GM12878 (cell line): ENCODE data around the gene C1orf210. TPM values are rescaled to one million over a fixed set of nuclear protein-coding genes. Genes with fewer than 3 reads are reported as not detected.

Experiments
- ATAC-seq: fragments of 200-7000 bp; cut with Tn5 transposase; 3 replicates; pipeline ENCODE4 v1.9.1; 2020; ENCODE audit warnings: mild to moderate bottlenecking, moderate library complexity
- BruUV-seq: library from RNA; stranded (reverse); fragments of 400-500 nt; replicated peaks from 2 replicates; lab custom pipeline; 2021; lab: Mats Ljungman, UMichigan
- CTCF ChIA-PET: fragments of 300-600 bp; sonication (Branson Sonifier 250); formaldehyde crosslinking; extraction: SDS; loops from one replicate; lab custom pipeline; 2021; ENCODE audit warnings: inconsistent platforms; lab: Yijun Ruan, JAX
- POLR2A ChIA-PET: fragments of 350-600 bp; formaldehyde crosslinking; extraction: SDS; loops from one replicate; lab custom pipeline; 2021; ENCODE audit warnings: inconsistent platforms; lab: Charles Lee
- RAD21 ChIA-PET: fragments of 300-600 bp; sonication (Branson Sonifier 250); formaldehyde crosslinking; loops from one replicate; lab custom pipeline; 2023; ENCODE audit warnings: antibody characterized with exemption; ENCODE audit not compliant: unreplicated experiment; lab: Charles Lee
- SMC1A ChIA-PET: fragments of 300-600 bp; sonication (Branson Sonifier 250); formaldehyde crosslinking; loops from one replicate; lab custom pipeline; 2023; ENCODE audit not compliant: unreplicated experiment, uncharacterized antibody; lab: Charles Lee
- DNase-seq: peaks from one replicate; pipeline ENCODE4 v3.0.0-alpha.2; 2011; ENCODE audit warnings: low read depth, low spot score
- FAIRE-seq: peaks from 3 replicates; lab custom pipeline; 2011; peaks lifted over from hg19 to GRCh38; lab: Jason Lieb, UNC
- H2AFZ ChIP-seq: 2 replicates; pipeline ENCODE4 v1.6.0; 2011; ENCODE audit warnings: low read depth, low read length, control low read depth; ENCODE audit not compliant: control insufficient read depth
- H3K27ac ChIP-seq: 2 replicates; pipeline ENCODE4 v1.5.1; 2011; ENCODE audit warnings: control low read depth; ENCODE audit not compliant: control insufficient read depth, insufficient read depth
- H3K27me3 ChIP-seq, 2 experiments: replicated peaks in 1 of 2; 2 replicates each; pipeline versions ENCODE4 v1.6.0 to v1.6.1; 2011; ENCODE audit warnings: low read length in 1 of 2; ENCODE audit not compliant: control insufficient read depth in 2 of 2, insufficient read depth in 2 of 2
- H3K36me3 ChIP-seq, 2 experiments: 2 replicates each; pipeline ENCODE4 v1.5.1; 2011; ENCODE audit warnings: low read length in 1 of 2; ENCODE audit not compliant: control insufficient read depth in 2 of 2, insufficient read depth in 2 of 2
- H3K4me1 ChIP-seq: 2 replicates; pipeline ENCODE4 v1.6.1; 2011; ENCODE audit warnings: mild to moderate bottlenecking, low read length, moderate library complexity, mixed read lengths; ENCODE audit not compliant: control insufficient read depth, insufficient read depth
- H3K4me2 ChIP-seq: 2 replicates; pipeline ENCODE4 v1.6.0; 2011; ENCODE audit warnings: control low read depth; ENCODE audit not compliant: control insufficient read depth, insufficient read depth
- H3K4me3 ChIP-seq: fragments of 200-600 bp; sonication (generic); 2 replicates; pipeline ENCODE4 v1.5.1; 2016
- H3K79me2 ChIP-seq: 2 replicates; pipeline ENCODE4 v1.6.0; 2011; ENCODE audit warnings: low read length; ENCODE audit not compliant: control insufficient read depth, insufficient read depth
- H3K9ac ChIP-seq: 2 replicates; pipeline ENCODE4 v1.8.0; 2011; ENCODE audit warnings: low read length, control low read depth, mixed read lengths; ENCODE audit not compliant: control insufficient read depth, insufficient read depth
- H3K9me3 ChIP-seq: replicated peaks from 3 replicates; pipeline ENCODE4 v1.5.1; 2011; ENCODE audit warnings: mild to moderate bottlenecking, low read length; ENCODE audit not compliant: control insufficient read depth, insufficient read depth
- H4K20me1 ChIP-seq: 2 replicates; pipeline ENCODE4 v1.6.0; 2011; ENCODE audit not compliant: control insufficient read depth, insufficient read depth
- BACH1 ChIP-seq: fragments of 450-650 bp; IDR thresholded peaks from 2 replicates; pipeline ENCODE4 v1.6.1; 2017; ENCODE audit warnings: mild to moderate bottlenecking, borderline replicate concordance
- BCLAF1 ChIP-seq: fragments of 450-650 bp; IDR thresholded peaks from 2 replicates; pipeline ENCODE4 v1.6.1; 2017; ENCODE audit warnings: antibody characterized with exemption, mild to moderate bottlenecking, moderate library complexity
- BHLHE40 ChIP-seq, 2 experiments: fragments of 450-650 bp in 1 of 2; IDR thresholded peaks; 2 replicates each; pipeline ENCODE4 v1.6.1; 2011 to 2017; ENCODE audit warnings: low read depth in 2 of 2, borderline replicate concordance in 1 of 2, improper control_type of control experiment in 1 of 2, low read length in 1 of 2, mild to moderate bottlenecking in 1 of 2
- CHD2 ChIP-seq: IDR thresholded peaks from 2 replicates; pipeline ENCODE4 v1.6.1; 2011; ENCODE audit warnings: low read depth, low read length, improper control_type of control experiment, borderline replicate concordance
- ESRRA ChIP-seq: IDR thresholded peaks from 2 replicates; pipeline ENCODE4 v1.6.1; 2012; ENCODE audit warnings: mild to moderate bottlenecking, low read length, improper control_type of control experiment
- HDAC2 ChIP-seq: fragments of 200-600 bp; sonication (generic); IDR thresholded peaks from 2 replicates; pipeline ENCODE4 v1.6.1; 2017
- KLF5 ChIP-seq: fragments of 450-650 bp; IDR thresholded peaks from 2 replicates; pipeline ENCODE4 v1.6.1; 2014; ENCODE audit warnings: mild to moderate bottlenecking; ENCODE audit not compliant: partially characterized antibody
- SMC3 ChIP-seq: IDR thresholded peaks from 2 replicates; pipeline ENCODE4 v1.6.1; 2011; ENCODE audit warnings: low read length, improper control_type of control experiment, borderline replicate concordance
- YY1 ChIP-seq: IDR thresholded peaks from 2 replicates; pipeline ENCODE4 v1.6.1; 2011; ENCODE audit warnings: low read depth, mild to moderate bottlenecking, low read length
- ZNF622 ChIP-seq: fragments of 450-650 bp; IDR thresholded peaks from 2 replicates; pipeline ENCODE4 v1.6.1; 2017; ENCODE audit warnings: mild to moderate bottlenecking, inconsistent platforms
- WGBS: methylation state at CpG from one replicate; pipeline ENCODE4 v1.1.6; 2016; ENCODE audit warnings: low lambda C conversion rate; ENCODE audit not compliant: insufficient replicate concordance, insufficient coverage; ENCODE audit errors: missing lambda C conversion rate; 5-methylcytosine and 5-hydroxymethylcytosine counted together
- in situ Hi-C: fragments of 300-500 bp; cut with MboI; formaldehyde crosslinking; loops from 9 replicates; pipeline ENCODE4 v1.14.3; 2018; ENCODE audit warnings: mixed read lengths
- intact Hi-C: fragments of 100-400 bp; cut with micrococcal nuclease; formaldehyde crosslinking; loops from one replicate; pipeline ENCODE4 v1.14.2; 2022; ENCODE audit not compliant: unreplicated experiment
- polyA plus RNA-seq, 11 experiments: library from polyadenylated mRNA; depleted of rRNA in 4 of 11; unstranded in 6 of 11; stranded (reverse) in 5 of 11; fragments of >200 nt; fragmentation: Nextera tagmentation in 4 of 11; fragmentation: Illumina TruSeq in 1 of 11; extraction: Ambion mirVana in 4 of 11; extraction: Trizol in 1 of 11; gene quantifications; 1 replicate in 1 of 11; 2 replicates in 10 of 11; pipeline versions ENCODE4 v1.2.1 to v1.2.3, GENCODE V29; 2011 to 2016; ENCODE audit warnings: inconsistent platforms in 2 of 11, missing spikeins in 2 of 11, low read depth in 1 of 11
- total RNA-seq, 4 experiments: library from RNA; depleted of rRNA in 3 of 4; stranded (reverse); fragments of >200 nt in 3 of 4; fragmentation: Illumina TruSeq in 1 of 4; extraction: Trizol in 1 of 4; gene quantifications; 2 replicates each; pipeline versions ENCODE4 v1.2.1 to v1.2.3, GENCODE V29; 2013 to 2021
- TF ChIP-seq, protein P1 (sequence below): IDR thresholded peaks from 2 replicates; pipeline ENCODE4 v1.6.1; 2011; ENCODE audit warnings: low read depth, mild to moderate bottlenecking, low read length, moderate library complexity, borderline replicate concordance; ENCODE audit errors: extremely low read depth
- TF ChIP-seq, protein P2 (sequence below): fragments of 150-350 bp; IDR thresholded peaks from 2 replicates; pipeline ENCODE4 v1.6.1; 2016; ENCODE audit warnings: low read depth, low read length
- TF ChIP-seq, protein P3 (sequence below): fragments of 450-650 bp; formaldehyde crosslinking; IDR thresholded peaks from 2 replicates; pipeline ENCODE4 v1.4.0; 2020; ENCODE audit warnings: mild to moderate bottlenecking, moderate library complexity

Gene C1orf210
- total and polyA plus RNA-seq, 10 of the 15 experiments (the other 5 are each of a cell fraction or from before 2014, with no cell fraction given), result 0.07 TPM; not detected in 9

GRCh38 chr1:43243299-43243698, 42.1 kb downstream of the C1orf210 start:
- TF ChIP-seq, protein P1, sequence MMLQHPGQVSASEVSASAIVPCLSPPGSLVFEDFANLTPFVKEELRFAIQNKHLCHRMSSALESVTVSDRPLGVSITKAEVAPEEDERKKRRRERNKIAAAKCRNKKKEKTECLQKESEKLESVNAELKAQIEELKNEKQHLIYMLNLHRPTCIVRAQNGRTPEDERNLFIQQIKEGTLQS, result no peak
- TF ChIP-seq SMC3, result no peak
- TF ChIP-seq BHLHE40 (IDR thresholded peaks at IDR 0.05; ENCODE audit: borderline replicate concordance in 1 of 2, low read depth in 2 of 2, low read length in 1 of 2), result no peak
- TF ChIP-seq, protein P2, sequence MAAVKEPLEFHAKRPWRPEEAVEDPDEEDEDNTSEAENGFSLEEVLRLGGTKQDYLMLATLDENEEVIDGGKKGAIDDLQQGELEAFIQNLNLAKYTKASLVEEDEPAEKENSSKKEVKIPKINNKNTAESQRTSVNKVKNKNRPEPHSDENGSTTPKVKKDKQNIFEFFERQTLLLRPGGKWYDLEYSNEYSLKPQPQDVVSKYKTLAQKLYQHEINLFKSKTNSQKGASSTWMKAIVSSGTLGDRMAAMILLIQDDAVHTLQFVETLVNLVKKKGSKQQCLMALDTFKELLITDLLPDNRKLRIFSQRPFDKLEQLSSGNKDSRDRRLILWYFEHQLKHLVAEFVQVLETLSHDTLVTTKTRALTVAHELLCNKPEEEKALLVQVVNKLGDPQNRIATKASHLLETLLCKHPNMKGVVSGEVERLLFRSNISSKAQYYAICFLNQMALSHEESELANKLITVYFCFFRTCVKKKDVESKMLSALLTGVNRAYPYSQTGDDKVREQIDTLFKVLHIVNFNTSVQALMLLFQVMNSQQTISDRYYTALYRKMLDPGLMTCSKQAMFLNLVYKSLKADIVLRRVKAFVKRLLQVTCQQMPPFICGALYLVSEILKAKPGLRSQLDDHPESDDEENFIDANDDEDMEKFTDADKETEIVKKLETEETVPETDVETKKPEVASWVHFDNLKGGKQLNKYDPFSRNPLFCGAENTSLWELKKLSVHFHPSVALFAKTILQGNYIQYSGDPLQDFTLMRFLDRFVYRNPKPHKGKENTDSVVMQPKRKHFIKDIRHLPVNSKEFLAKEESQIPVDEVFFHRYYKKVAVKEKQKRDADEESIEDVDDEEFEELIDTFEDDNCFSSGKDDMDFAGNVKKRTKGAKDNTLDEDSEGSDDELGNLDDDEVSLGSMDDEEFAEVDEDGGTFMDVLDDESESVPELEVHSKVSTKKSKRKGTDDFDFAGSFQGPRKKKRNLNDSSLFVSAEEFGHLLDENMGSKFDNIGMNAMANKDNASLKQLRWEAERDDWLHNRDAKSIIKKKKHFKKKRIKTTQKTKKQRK, result no peak
- TF ChIP-seq BACH1, result no peak
- TF ChIP-seq ESRRA, result no peak
- no peak for TF ChIP-seq YY1
- no peak for TF ChIP-seq CHD2
- TF ChIP-seq HDAC2, result no peak
- TF ChIP-seq, protein P3, sequence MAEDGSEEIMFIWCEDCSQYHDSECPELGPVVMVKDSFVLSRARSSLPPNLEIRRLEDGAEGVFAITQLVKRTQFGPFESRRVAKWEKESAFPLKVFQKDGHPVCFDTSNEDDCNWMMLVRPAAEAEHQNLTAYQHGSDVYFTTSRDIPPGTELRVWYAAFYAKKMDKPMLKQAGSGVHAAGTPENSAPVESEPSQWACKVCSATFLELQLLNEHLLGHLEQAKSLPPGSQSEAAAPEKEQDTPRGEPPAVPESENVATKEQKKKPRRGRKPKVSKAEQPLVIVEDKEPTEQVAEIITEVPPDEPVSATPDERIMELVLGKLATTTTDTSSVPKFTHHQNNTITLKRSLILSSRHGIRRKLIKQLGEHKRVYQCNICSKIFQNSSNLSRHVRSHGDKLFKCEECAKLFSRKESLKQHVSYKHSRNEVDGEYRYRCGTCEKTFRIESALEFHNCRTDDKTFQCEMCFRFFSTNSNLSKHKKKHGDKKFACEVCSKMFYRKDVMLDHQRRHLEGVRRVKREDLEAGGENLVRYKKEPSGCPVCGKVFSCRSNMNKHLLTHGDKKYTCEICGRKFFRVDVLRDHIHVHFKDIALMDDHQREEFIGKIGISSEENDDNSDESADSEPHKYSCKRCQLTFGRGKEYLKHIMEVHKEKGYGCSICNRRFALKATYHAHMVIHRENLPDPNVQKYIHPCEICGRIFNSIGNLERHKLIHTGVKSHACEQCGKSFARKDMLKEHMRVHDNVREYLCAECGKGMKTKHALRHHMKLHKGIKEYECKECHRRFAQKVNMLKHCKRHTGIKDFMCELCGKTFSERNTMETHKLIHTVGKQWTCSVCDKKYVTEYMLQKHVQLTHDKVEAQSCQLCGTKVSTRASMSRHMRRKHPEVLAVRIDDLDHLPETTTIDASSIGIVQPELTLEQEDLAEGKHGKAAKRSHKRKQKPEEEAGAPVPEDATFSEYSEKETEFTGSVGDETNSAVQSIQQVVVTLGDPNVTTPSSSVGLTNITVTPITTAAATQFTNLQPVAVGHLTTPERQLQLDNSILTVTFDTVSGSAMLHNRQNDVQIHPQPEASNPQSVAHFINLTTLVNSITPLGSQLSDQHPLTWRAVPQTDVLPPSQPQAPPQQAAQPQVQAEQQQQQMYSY (CRISPR knock-in tag), result no peak
- TF ChIP-seq BCLAF1, result no peak
- TF ChIP-seq KLF5, result no peak
- TF ChIP-seq ZNF622, result no peak
- TF ChIP-seq, all 136 proteins: peak for 0
- RAD21 ChIA-PET, result interaction anchor here (1.3 kb wide), 1 partner anchor 172 kb away, joined by 5 read pairs; no protein-coding TSS in a partner anchor
- Histone ChIP-seq H3K36me3 (no peaks in the 10 kb centered on the region), H3K4me2 (no peak overlapping the region), H4K20me1 (no peaks in the 10 kb centered on the region), H3K27me3 (no peaks in the 10 kb centered on the region), H3K79me2 (no peaks in the 10 kb centered on the region), H3K9ac (no peak overlapping the region), H3K4me1 (peaks cover 17% of the 10 kb centered on the region), H3K27ac (no peak overlapping the region), H3K4me3 (no peak overlapping the region), H2AFZ (no peak overlapping the region), H3K9me3 (no peaks in the 10 kb centered on the region)
- FAIRE-seq (no peak), ATAC-seq (no peak), DNase-seq (no peak)
- CTCF ChIA-PET, result interaction anchor here (1.0 to 1.7 kb wide), 3 partner anchors 51 to 147 kb away, joined by 3 to 5 read pairs (median 3); no protein-coding TSS in a partner anchor
- intact Hi-C loops, result no loop called here
- SMC1A ChIA-PET, result interaction anchor here (0.9 to 1.5 kb wide), 6 partner anchors 45 to 171 kb away, joined by 3 to 6 read pairs (median 4); partner anchors contain the start of gene CDC20
- in situ Hi-C loops, result no loop called here
- 78% methylated on average over 6 of the region's 6 CpGs for WGBS
- POLR2A ChIA-PET, result interaction anchor here (0.5 to 1.1 kb wide), 3 partner anchors 115 to 413 kb away, joined by 3 to 6 read pairs (median 4); no protein-coding TSS in a partner anchor
- no TSS peak for BruUV-seq
